Measurements from ENCODE around the gene VTA1. TPM values are rescaled to one million over a fixed set of nuclear protein-coding genes. Genes with fewer than 3 reads are reported as not detected.

Gene VTA1
- polyA plus RNA-seq, 3 donors = 15.9 to 97.3 (median 74.8) TPM

DNA sequence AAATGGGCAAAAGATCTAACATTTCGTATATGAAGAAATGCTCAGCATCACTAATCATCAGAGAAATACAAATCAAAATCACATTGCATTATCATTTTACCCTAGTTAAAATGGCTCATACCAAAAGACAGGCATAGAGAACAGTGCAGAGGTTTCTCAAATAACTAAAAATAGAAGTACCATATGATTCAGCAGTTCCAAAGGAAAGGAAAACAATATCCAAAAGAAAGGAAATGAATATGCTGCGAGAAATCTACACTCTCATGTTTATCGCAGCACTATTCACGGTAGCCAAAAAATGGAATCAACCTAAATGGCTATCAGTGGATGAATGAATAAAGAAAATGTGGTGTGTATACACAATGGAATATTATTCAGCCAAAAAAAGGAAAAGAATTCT lies 63.5 kb downstream of the VTA1 start:
- peaks cover 20 to 42% (median 33%) of the 10 kb centered on the region in 7 donors for H3K9me3 Mint-ChIP-seq
- Histone ChIP-seq H3K36me3 (replicated peaks in 1 of 2; ENCODE audit: control insufficient read depth in 1 of 2, insufficient read depth in 2 of 2, low read length in 2 of 2) (peaks cover 44 to 76% of the 10 kb centered on the region in 2 donors), H3K4me1 (ENCODE audit: control insufficient read depth in 1 of 2, insufficient read depth in 2 of 2, low read length in 2 of 2) (no peaks in the 10 kb centered on the region), H2AFZ (ENCODE audit: insufficient read depth, low read depth, low read length, poor library complexity, severe bottlenecking) (no peak overlapping the region), H3K27ac (ENCODE audit: low read depth in 1 of 2, low read length in 2 of 2) (no peak overlapping the region), H3K9ac (ENCODE audit: insufficient read depth, low read length, poor library complexity, severe bottlenecking) (no peak overlapping the region), H3K4me2 (replicated peaks; ENCODE audit: extremely low read depth, low read length, poor library complexity, severe bottlenecking) (no peak overlapping the region), H3K27me3 (ENCODE audit: control insufficient read depth in 2 of 2, insufficient read depth in 2 of 2, low read length in 2 of 2) (no peaks in the 10 kb centered on the region), H3K9me3 (replicated peaks in 1 of 2; ENCODE audit: control insufficient read depth in 1 of 2, insufficient read depth in 1 of 2, low read length in 2 of 2) (peaks cover 24 to 32% of the 10 kb centered on the region in 2 donors), H3K4me3 (replicated peaks in 1 of 3; ENCODE audit: low read depth in 2 of 3, low read length in 3 of 3) (no peak overlapping the region), H3K79me2 (ENCODE audit: insufficient read depth, low read length) (no peaks in the 10 kb centered on the region), H4K20me1 (ENCODE audit: insufficient read depth, low read length) (no peaks in the 10 kb centered on the region)
- TF ChIP-seq, protein P1, sequence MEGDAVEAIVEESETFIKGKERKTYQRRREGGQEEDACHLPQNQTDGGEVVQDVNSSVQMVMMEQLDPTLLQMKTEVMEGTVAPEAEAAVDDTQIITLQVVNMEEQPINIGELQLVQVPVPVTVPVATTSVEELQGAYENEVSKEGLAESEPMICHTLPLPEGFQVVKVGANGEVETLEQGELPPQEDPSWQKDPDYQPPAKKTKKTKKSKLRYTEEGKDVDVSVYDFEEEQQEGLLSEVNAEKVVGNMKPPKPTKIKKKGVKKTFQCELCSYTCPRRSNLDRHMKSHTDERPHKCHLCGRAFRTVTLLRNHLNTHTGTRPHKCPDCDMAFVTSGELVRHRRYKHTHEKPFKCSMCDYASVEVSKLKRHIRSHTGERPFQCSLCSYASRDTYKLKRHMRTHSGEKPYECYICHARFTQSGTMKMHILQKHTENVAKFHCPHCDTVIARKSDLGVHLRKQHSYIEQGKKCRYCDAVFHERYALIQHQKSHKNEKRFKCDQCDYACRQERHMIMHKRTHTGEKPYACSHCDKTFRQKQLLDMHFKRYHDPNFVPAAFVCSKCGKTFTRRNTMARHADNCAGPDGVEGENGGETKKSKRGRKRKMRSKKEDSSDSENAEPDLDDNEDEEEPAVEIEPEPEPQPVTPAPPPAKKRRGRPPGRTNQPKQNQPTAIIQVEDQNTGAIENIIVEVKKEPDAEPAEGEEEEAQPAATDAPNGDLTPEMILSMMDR (IDR thresholded peaks at IDR 0.05) = no peak
- WGBS (ENCODE audit: insufficient coverage) = no CpG with 5 or more reads among the region's 4 CpGs
- no peak for DNase-seq
- H3K4me1 Mint-ChIP-seq = no peaks in the 10 kb centered on the region
- H3K27me3 Mint-ChIP-seq (ENCODE audit: low read depth in 3 of 3) = no peaks in the 10 kb centered on the region
- H3K4me3 Mint-ChIP-seq = no peak overlapping the region
- intact Hi-C loops (cut with micrococcal nuclease) = no loop called here
- no peak overlapping the region for H3K27ac Mint-ChIP-seq
- H3K36me3 Mint-ChIP-seq = peaks cover 66 to 78% of the 10 kb centered on the region in 2 donors

DNA sequence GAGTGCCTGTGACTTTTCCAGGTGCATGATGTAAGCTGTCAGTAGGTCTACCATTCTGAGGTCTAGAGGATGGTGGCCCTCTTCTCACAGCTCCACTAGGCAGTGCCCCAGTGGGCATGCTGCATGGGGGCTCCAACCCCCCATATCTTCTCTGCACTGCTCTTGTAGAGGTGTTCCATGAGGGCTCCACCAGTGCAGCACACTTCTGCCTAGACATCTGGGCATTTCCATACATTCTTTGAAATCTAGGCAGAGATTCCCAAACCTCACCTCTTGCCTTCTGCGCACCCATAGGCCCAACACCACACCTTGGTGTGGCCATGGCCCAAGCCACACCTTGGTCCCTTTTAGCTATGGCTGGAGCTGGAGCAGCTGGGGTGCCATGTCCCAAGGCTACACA lies 66.3 kb downstream of the VTA1 start:
- no peak for DNase-seq
- Histone ChIP-seq H4K20me1 (ENCODE audit: insufficient read depth, low read length) (no peaks in the 10 kb centered on the region), H3K27me3 (ENCODE audit: control insufficient read depth in 2 of 2, insufficient read depth in 2 of 2, low read length in 2 of 2) (no peaks in the 10 kb centered on the region), H3K36me3 (replicated peaks in 1 of 2; ENCODE audit: control insufficient read depth in 1 of 2, insufficient read depth in 2 of 2, low read length in 2 of 2) (peaks cover 31 to 52% of the 10 kb centered on the region in 2 donors), H3K27ac (ENCODE audit: low read depth in 1 of 2, low read length in 2 of 2) (no peak overlapping the region), H3K4me3 (replicated peaks in 1 of 3; ENCODE audit: low read depth in 2 of 3, low read length in 3 of 3) (no peak overlapping the region), H3K79me2 (ENCODE audit: insufficient read depth, low read length) (no peaks in the 10 kb centered on the region), H3K4me1 (ENCODE audit: control insufficient read depth in 1 of 2, insufficient read depth in 2 of 2, low read length in 2 of 2) (no peaks in the 10 kb centered on the region), H3K4me2 (replicated peaks; ENCODE audit: extremely low read depth, low read length, poor library complexity, severe bottlenecking) (no peak overlapping the region), H3K9me3 (replicated peaks in 1 of 2; ENCODE audit: control insufficient read depth in 1 of 2, insufficient read depth in 1 of 2, low read length in 2 of 2) (peaks cover 13 to 20% of the 10 kb centered on the region in 2 donors), H2AFZ (ENCODE audit: insufficient read depth, low read depth, low read length, poor library complexity, severe bottlenecking) (no peak overlapping the region), H3K9ac (ENCODE audit: insufficient read depth, low read length, poor library complexity, severe bottlenecking) (no peak overlapping the region)
- no peak overlapping the region for H3K4me3 Mint-ChIP-seq
- intact Hi-C loops (cut with micrococcal nuclease) = no loop called here
- H3K9me3 Mint-ChIP-seq = peaks cover 12 to 21% (median 18%) of the 10 kb centered on the region in 7 donors
- TF ChIP-seq, protein P1 (IDR thresholded peaks at IDR 0.05) = no peak
- no peaks in the 10 kb centered on the region for H3K4me1 Mint-ChIP-seq
- H3K27me3 Mint-ChIP-seq (ENCODE audit: low read depth in 3 of 3) = no peaks in the 10 kb centered on the region
- 100% methylated on average over 1 of the region's 1 CpG for WGBS (ENCODE audit: insufficient coverage)
- no peak overlapping the region for H3K27ac Mint-ChIP-seq
- peaks cover 47 to 57% of the 10 kb centered on the region in 2 donors for H3K36me3 Mint-ChIP-seq
